DND-41 (cell line): Measurements from ENCODE around the gene DOCK4.

Experiments
- ATAC-seq: fragments of 200-7000 bp; cut with Tn5 transposase; 3 replicates; pipeline ENCODE4 v1.9.1; 2021; ENCODE audit warnings: low read depth; ENCODE audit not compliant: insufficient read depth
- DNase-seq: peaks from one replicate; pipeline ENCODE4 v3.0.0-alpha.2; 2020
- H2AFZ ChIP-seq: 2 replicates; pipeline ENCODE4 v1.6.0; 2012; ENCODE audit warnings: low read depth, low read length
- H3K27ac ChIP-seq: 2 replicates; pipeline ENCODE4 v1.5.1; 2012; ENCODE audit warnings: low read length, inconsistent platforms
- H3K27me3 ChIP-seq: fragments of 200-600 bp; sonication (generic); 2 replicates; pipeline ENCODE4 v1.6.0; 2012; ENCODE audit warnings: low read length, mild to moderate bottlenecking, inconsistent platforms; ENCODE audit not compliant: insufficient read depth, poor library complexity
- H3K36me3 ChIP-seq: 2 replicates; pipeline ENCODE4 v1.5.1; 2012; ENCODE audit warnings: low read length, inconsistent platforms; ENCODE audit not compliant: insufficient read depth
- H3K4me1 ChIP-seq: 2 replicates; pipeline ENCODE4 v1.5.1; 2012; ENCODE audit warnings: mild to moderate bottlenecking, low read length; ENCODE audit not compliant: insufficient read depth
- H3K4me2 ChIP-seq: 2 replicates; pipeline ENCODE4 v1.6.0; 2012; ENCODE audit warnings: mild to moderate bottlenecking, moderate library complexity, low read length, inconsistent platforms; ENCODE audit not compliant: insufficient read depth
- H3K4me3 ChIP-seq, 2 experiments: fragments of 200-600 bp in 1 of 2; shearing (Covaris generic) in 1 of 2; 2 replicates each; pipeline ENCODE4 v1.5.1; 2012 to 2016; ENCODE audit warnings: inconsistent platforms in 2 of 2, low read length in 2 of 2, mild to moderate bottlenecking in 2 of 2, low read depth in 1 of 2, moderate library complexity in 1 of 2
- H3K79me2 ChIP-seq: 2 replicates; pipeline ENCODE4 v1.6.0; 2012; ENCODE audit warnings: low read length, inconsistent platforms; ENCODE audit not compliant: insufficient read depth
- H3K9ac ChIP-seq: 2 replicates; pipeline ENCODE4 v1.6.0; 2012; ENCODE audit warnings: low read depth, mild to moderate bottlenecking, inconsistent platforms, low read length, moderate library complexity
- H3K9me3 ChIP-seq: 2 replicates; pipeline ENCODE4 v1.5.1; 2012; ENCODE audit warnings: low read length, moderate library complexity, mild to moderate bottlenecking, inconsistent platforms; ENCODE audit not compliant: insufficient read depth, severe bottlenecking
- H4K20me1 ChIP-seq: 2 replicates; pipeline ENCODE4 v1.6.0; 2012; ENCODE audit warnings: low read length; ENCODE audit not compliant: insufficient read depth
- CTCF ChIP-seq: IDR thresholded peaks from 2 replicates; pipeline ENCODE4 v1.5.1; 2012; ENCODE audit warnings: borderline replicate concordance, low read length, moderate library complexity, mild to moderate bottlenecking; ENCODE audit not compliant: poor library complexity, severe bottlenecking; ENCODE audit errors: extremely low read depth
- EZH2 ChIP-seq: IDR thresholded peaks from 3 replicates; pipeline ENCODE4 v1.6.1; 2012; ENCODE audit warnings: borderline replicate concordance, low read depth, mild to moderate bottlenecking, moderate library complexity, low read length, inconsistent platforms; ENCODE audit not compliant: severe bottlenecking

DOCK4 gene

DNA sequence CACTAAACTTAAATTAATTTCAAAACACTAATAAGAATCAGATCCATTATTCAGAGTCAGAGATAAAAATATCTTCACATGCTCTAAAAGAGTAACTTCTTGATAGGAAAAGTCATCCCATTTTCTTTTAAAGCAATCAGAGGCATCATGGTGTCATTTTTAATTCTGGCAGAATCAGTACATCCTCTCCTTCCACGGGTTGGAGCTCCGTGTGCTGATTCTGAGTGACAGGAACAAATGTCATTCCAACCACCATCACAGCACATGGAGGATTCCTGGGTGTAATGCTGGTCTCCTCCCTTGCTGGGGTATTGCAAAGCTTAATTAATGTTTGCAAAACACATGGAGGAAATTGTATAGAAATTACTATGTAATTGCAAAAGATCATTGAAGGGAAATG, 529.4 kb downstream of the DOCK4 start:
- no peaks in the 10 kb centered on the region for H3K4me1 ChIP-seq
- no peaks in the 10 kb centered on the region for H3K27me3 ChIP-seq
- DNase-seq (no peak), ATAC-seq (no peak)
- no peaks in the 10 kb centered on the region for H3K9me3 ChIP-seq
- no peak overlapping the region for H3K27ac ChIP-seq
- no peaks in the 10 kb centered on the region for H4K20me1 ChIP-seq
- no peak overlapping the region for H3K9ac ChIP-seq
- no peaks in the 10 kb centered on the region for H3K79me2 ChIP-seq
- H3K36me3 ChIP-seq, result no peaks in the 10 kb centered on the region
- no peak for TF ChIP-seq EZH2
- TF ChIP-seq CTCF, result no peak
- H3K4me3 ChIP-seq, result no peak overlapping the region
- H2AFZ ChIP-seq, result no peak overlapping the region
- H3K4me2 ChIP-seq, result no peak overlapping the region
